T-helper 1 cell treated with Interleukin-12 subunit alpha and Interleukin-12 subunit beta and Interleukin-4 antibody, amounts not matched to agents 30 μg/mL and 1 μg/mL, for 36 hours (primary cell): Measurements from ENCODE around the gene NAA11.

ENCODE experiments used
- H3K27ac Mint-ChIP-seq: one replicate; pipeline ENCODE4 v1.8.0; 2021; ENCODE audit warnings: mild to moderate bottlenecking, mixed read lengths
- H3K27me3 Mint-ChIP-seq: one replicate; pipeline ENCODE4 v1.8.0; 2021; ENCODE audit warnings: low read depth, mixed read lengths
- H3K36me3 Mint-ChIP-seq: one replicate; pipeline ENCODE4 v1.8.0; 2021; ENCODE audit warnings: low read depth, mixed read lengths
- H3K4me1 Mint-ChIP-seq: one replicate; pipeline ENCODE4 v1.8.0; 2021; ENCODE audit warnings: low read depth, mixed read lengths
- H3K4me3 Mint-ChIP-seq: one replicate; pipeline ENCODE4 v1.8.0; 2021; ENCODE audit warnings: mild to moderate bottlenecking, moderate library complexity, mixed read lengths
- H3K9me3 Mint-ChIP-seq: one replicate; pipeline ENCODE4 v1.8.0; 2021; ENCODE audit warnings: mixed read lengths

Gene NAA11

GRCh38 chr4:79325864-79326328 is at the start of gene NAA11:
NAA11 (minus strand) TSS chr4:79326061; CDS start chr4:79325877, 184 bp downstream.
- no peaks in the 10 kb centered on the region for H3K36me3 Mint-ChIP-seq
- no peaks in the 10 kb centered on the region for H3K4me1 Mint-ChIP-seq
- H3K27ac Mint-ChIP-seq: no peak within 1 kb of the TSS
- no peak within 1 kb of the TSS for H3K4me3 Mint-ChIP-seq
- H3K27me3 Mint-ChIP-seq: no peaks in the 10 kb centered on the region
- no peaks in the 10 kb centered on the region for H3K9me3 Mint-ChIP-seq

GRCh38 chr4:79370026-79370425 is 44.2 kb upstream of the NAA11 start:
- no peak overlapping the region for H3K27ac Mint-ChIP-seq
- no peak overlapping the region for H3K4me3 Mint-ChIP-seq
- no peaks in the 10 kb centered on the region for H3K36me3 Mint-ChIP-seq
- H3K9me3 Mint-ChIP-seq: no peaks in the 10 kb centered on the region
- no peaks in the 10 kb centered on the region for H3K27me3 Mint-ChIP-seq
- no peaks in the 10 kb centered on the region for H3K4me1 Mint-ChIP-seq

GRCh38 chr4:79367096-79367495 is 41.2 kb upstream of the NAA11 start:
- no peaks in the 10 kb centered on the region for H3K9me3 Mint-ChIP-seq
- no peaks in the 10 kb centered on the region for H3K27me3 Mint-ChIP-seq
- no peak overlapping the region for H3K27ac Mint-ChIP-seq
- no peaks in the 10 kb centered on the region for H3K4me1 Mint-ChIP-seq
- H3K4me3 Mint-ChIP-seq: no peak overlapping the region
- no peaks in the 10 kb centered on the region for H3K36me3 Mint-ChIP-seq

- Mint-ChIP-seq H3K4me1 (no peaks in the 10 kb centered on the region), H3K4me3 (no peak overlapping the region), H3K27me3 (no peaks in the 10 kb centered on the region), H3K36me3 (no peaks in the 10 kb centered on the region), H3K9me3 (no peaks in the 10 kb centered on the region), H3K27ac (no peak overlapping the region)
Observed at GRCh38 chr4:79366422-79366821, 40.6 kb upstream of the NAA11 start.

GRCh38 chr4:79364061-79364460 is 38.2 kb upstream of the NAA11 start:
- Mint-ChIP-seq H3K4me1 (no peaks in the 10 kb centered on the region), H3K27ac (no peak overlapping the region), H3K27me3 (no peaks in the 10 kb centered on the region), H3K4me3 (no peak overlapping the region), H3K36me3 (no peaks in the 10 kb centered on the region), H3K9me3 (no peaks in the 10 kb centered on the region)

- Mint-ChIP-seq H3K36me3 (no peaks in the 10 kb centered on the region), H3K4me3 (no peak overlapping the region), H3K27me3 (no peaks in the 10 kb centered on the region), H3K9me3 (no peaks in the 10 kb centered on the region), H3K4me1 (no peaks in the 10 kb centered on the region), H3K27ac (no peak overlapping the region)
Observed at GRCh38 chr4:79362626-79363025, 36.8 kb upstream of the NAA11 start.

DNA sequence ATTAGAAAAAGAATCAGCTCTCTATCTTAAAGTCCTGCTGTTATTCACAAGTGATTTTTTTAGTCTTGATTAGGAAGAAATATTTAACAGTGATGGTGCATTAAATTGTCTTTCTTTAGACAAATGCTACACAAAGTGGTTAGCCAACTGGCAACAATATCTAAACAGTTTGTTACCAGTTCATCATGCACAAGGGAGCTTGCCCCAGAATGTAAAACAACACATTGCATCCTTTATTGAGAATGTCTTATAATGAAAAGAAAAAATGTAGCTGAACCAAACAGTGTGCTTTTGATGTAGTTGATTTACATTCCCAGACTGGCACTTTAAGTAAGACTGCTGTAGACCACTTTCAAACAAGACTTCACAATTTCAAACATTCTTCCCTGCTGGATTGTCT is 34.1 kb upstream of the NAA11 start:
- H3K4me1 Mint-ChIP-seq: no peaks in the 10 kb centered on the region
- H3K9me3 Mint-ChIP-seq: no peaks in the 10 kb centered on the region
- H3K36me3 Mint-ChIP-seq: no peaks in the 10 kb centered on the region
- H3K27me3 Mint-ChIP-seq: no peaks in the 10 kb centered on the region
- no peak overlapping the region for H3K27ac Mint-ChIP-seq
- no peak overlapping the region for H3K4me3 Mint-ChIP-seq

DNA sequence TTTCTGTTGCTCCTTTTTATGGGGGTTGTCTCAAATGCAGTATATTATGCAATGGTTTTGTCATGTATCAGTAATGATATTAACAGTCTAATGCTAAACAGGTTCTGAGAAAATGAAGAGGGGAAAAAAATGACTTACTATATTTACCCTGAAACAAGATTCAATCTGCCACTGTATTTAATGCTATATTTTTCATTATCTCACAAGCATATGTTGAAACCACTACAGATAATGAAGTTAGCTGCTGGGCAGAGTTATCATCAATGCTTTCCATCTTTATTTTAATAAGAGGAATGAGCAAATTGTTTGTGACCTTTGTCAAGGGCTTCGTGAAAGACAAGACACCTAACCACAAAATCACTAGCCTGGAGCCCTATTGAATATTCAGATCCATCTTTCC is 32.6 kb upstream of the NAA11 start:
- Mint-ChIP-seq H3K27ac (no peak overlapping the region), H3K36me3 (no peaks in the 10 kb centered on the region), H3K27me3 (no peaks in the 10 kb centered on the region), H3K4me3 (no peak overlapping the region), H3K9me3 (no peaks in the 10 kb centered on the region), H3K4me1 (no peaks in the 10 kb centered on the region)

DNA sequence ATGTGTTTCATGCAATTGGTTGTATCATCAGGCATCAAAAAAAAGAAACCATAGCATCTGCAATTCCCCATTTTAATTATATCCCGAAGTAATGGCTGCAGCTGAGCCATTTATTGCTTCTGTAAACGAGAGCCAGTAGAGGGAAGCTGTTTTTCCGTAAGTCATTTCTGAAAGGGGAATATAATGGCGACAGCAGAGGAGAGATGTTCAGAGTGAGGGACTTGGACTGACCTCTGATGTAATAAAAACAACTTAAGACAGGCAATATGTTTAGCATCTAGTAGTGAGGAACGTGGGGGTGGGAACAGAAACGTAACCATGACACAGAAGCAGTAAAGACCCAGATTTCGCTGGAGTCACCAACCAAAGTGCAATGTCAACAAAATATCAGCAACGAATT is 31.5 kb upstream of the NAA11 start:
- Mint-ChIP-seq H3K27ac (no peak overlapping the region), H3K9me3 (no peaks in the 10 kb centered on the region), H3K36me3 (no peaks in the 10 kb centered on the region), H3K27me3 (no peaks in the 10 kb centered on the region), H3K4me3 (no peak overlapping the region), H3K4me1 (no peaks in the 10 kb centered on the region)

- Mint-ChIP-seq H3K4me1 (no peaks in the 10 kb centered on the region), H3K27me3 (no peaks in the 10 kb centered on the region)
Observed at GRCh38 chr4:79353075-79353474, 27.2 kb upstream of the NAA11 start.

DNA sequence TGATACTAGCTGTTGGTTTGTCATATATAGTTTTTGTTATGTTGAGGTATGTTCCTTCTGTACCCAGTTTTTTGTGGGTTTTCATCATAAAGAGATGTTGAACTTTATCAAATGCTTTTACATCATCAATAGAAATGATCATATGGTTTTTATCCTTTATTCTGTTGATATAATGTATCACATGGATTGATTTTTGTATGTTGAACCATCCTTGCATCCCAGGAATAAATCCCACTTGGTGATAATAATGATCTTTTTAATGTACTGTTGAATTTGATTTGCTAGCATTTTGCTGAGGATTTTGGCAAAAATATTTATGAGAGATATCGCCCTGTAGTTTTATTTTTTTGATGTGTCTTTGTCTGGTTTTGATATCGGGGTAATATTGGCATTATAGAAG is 22.5 kb upstream of the NAA11 start:
- Mint-ChIP-seq H3K36me3 (no peaks in the 10 kb centered on the region), H3K9me3 (peaks cover 12% of the 10 kb centered on the region), H3K27ac (no peak overlapping the region), H3K4me3 (no peak overlapping the region), H3K4me1 (no peaks in the 10 kb centered on the region), H3K27me3 (no peaks in the 10 kb centered on the region)

More at GRCh38 chr4:79353075-79353474, 27.2 kb upstream of the NAA11 start:
- no peaks in the 10 kb centered on the region for H3K36me3 Mint-ChIP-seq
- no peaks in the 10 kb centered on the region for H3K9me3 Mint-ChIP-seq
- no peak overlapping the region for H3K4me3 Mint-ChIP-seq
- no peak overlapping the region for H3K27ac Mint-ChIP-seq

DNA sequence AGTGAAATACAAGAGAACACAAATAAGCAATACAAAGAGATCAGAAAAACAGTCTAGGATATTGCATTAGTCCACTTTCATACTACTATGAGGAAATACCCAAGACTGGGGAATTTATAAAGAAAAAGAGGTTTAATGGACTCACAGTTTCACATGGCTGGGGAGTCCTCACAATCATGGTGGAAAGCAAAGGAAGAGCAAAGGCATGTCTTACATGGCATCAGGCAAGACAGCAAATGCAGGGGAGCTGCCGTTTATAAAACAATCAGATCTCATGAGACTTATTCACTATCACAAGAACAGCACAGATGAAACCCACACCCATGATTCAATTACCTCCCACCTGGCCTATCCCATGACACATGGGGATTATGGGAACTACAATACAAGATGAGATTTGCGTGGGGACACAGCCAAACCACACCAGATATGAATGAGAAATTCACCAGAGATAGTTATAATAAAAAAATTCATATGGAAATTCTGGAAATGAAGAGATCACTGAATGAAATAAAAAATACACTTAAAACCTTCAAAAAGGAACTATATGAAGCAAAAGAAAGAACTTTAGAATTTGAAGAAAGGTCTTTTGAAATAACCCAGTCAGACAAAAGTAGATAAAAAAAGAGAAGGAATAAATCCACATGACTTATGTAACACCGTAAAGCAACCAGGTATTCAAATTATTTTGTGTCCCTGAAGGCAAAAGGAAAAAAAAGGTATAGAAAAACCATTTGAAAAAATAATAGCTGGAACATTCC is 16.2 kb upstream of the NAA11 start:
- H3K36me3 Mint-ChIP-seq: no peaks in the 10 kb centered on the region
- no peak overlapping the region for H3K4me3 Mint-ChIP-seq
- no peak overlapping the region for H3K27ac Mint-ChIP-seq
- no peaks in the 10 kb centered on the region for H3K27me3 Mint-ChIP-seq
- no peaks in the 10 kb centered on the region for H3K4me1 Mint-ChIP-seq
- H3K9me3 Mint-ChIP-seq: peaks cover 17% of the 10 kb centered on the region

DNA sequence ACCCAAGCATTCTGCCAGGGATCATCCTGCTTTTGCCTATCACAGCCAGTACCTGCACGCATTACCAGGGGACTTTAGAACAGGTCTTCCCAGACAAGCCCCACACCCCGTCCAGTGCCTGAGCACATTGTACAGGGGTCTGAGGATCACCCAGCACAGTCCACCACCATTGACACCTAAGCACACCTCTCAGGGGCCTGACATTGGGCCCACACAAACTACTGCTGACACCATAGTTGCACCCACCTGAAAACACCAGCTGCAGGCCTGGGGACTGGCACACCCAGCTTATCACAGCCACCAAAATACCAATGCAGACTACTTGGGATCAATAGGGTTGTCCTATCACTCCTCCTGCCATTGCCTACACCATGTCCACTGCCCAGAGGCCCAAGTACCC is 14.7 kb upstream of the NAA11 start:
- Mint-ChIP-seq H3K27ac (no peak overlapping the region), H3K27me3 (no peaks in the 10 kb centered on the region), H3K4me1 (no peaks in the 10 kb centered on the region), H3K9me3 (peaks cover 17% of the 10 kb centered on the region), H3K4me3 (no peak overlapping the region), H3K36me3 (no peaks in the 10 kb centered on the region)

GRCh38 chr4:79338148-79338547 is 12.3 kb upstream of the NAA11 start:
- no peaks in the 10 kb centered on the region for H3K36me3 Mint-ChIP-seq
- H3K27ac Mint-ChIP-seq: no peak overlapping the region
- no peak overlapping the region for H3K4me3 Mint-ChIP-seq
- no peaks in the 10 kb centered on the region for H3K4me1 Mint-ChIP-seq
- H3K9me3 Mint-ChIP-seq: peaks cover 4% of the 10 kb centered on the region
- no peaks in the 10 kb centered on the region for H3K27me3 Mint-ChIP-seq

- H3K36me3 Mint-ChIP-seq: no peaks in the 10 kb centered on the region
- no peaks in the 10 kb centered on the region for H3K4me1 Mint-ChIP-seq
- no peaks in the 10 kb centered on the region for H3K9me3 Mint-ChIP-seq
- H3K27me3 Mint-ChIP-seq: no peaks in the 10 kb centered on the region
- no peak overlapping the region for H3K4me3 Mint-ChIP-seq
- H3K27ac Mint-ChIP-seq: no peak overlapping the region
Observed at GRCh38 chr4:79334783-79335182, 8.9 kb upstream of the NAA11 start.

GRCh38 chr4:79334341-79334740 is 8.5 kb upstream of the NAA11 start:
- H3K9me3 Mint-ChIP-seq: no peaks in the 10 kb centered on the region
- no peaks in the 10 kb centered on the region for H3K27me3 Mint-ChIP-seq
- no peak overlapping the region for H3K4me3 Mint-ChIP-seq
- H3K36me3 Mint-ChIP-seq: no peaks in the 10 kb centered on the region
- H3K4me1 Mint-ChIP-seq: no peaks in the 10 kb centered on the region
- H3K27ac Mint-ChIP-seq: no peak overlapping the region
